KMS-11 (cell line): Measurements from ENCODE around the gene IFI6.
"Not testable (repeated sequence)": the region's sequence is repeated elsewhere in the genome, so short reads cannot be mapped to it uniquely, and the experiment has no call there.

Source experiments
- H2AFZ ChIP-seq: fragments of 200-600 bp; sonication (generic); 2 replicates; pipeline ENCODE4 v1.6.1; 2016; ENCODE audit warnings: antibody characterized with exemption, mixed run types, low read depth
- H3K27ac ChIP-seq: fragments of 200-600 bp; sonication (generic); 2 replicates; pipeline ENCODE4 v1.6.1; 2016; ENCODE audit warnings: mild to moderate bottlenecking, mixed run types
- H3K27me3 ChIP-seq: fragments of 200-600 bp; sonication (generic); 2 replicates; pipeline ENCODE4 v1.6.1; 2017; ENCODE audit warnings: mild to moderate bottlenecking, low read depth, mixed run types, moderate library complexity; ENCODE audit not compliant: insufficient read depth
- H3K36me3 ChIP-seq: fragments of 200-600 bp; sonication (generic); 2 replicates; pipeline ENCODE4 v1.6.1; 2017; ENCODE audit warnings: mild to moderate bottlenecking, mixed run types; ENCODE audit not compliant: insufficient read depth
- H3K4me1 ChIP-seq: fragments of 200-600 bp; sonication (generic); 2 replicates; pipeline ENCODE4 v1.6.1; 2016; ENCODE audit warnings: mild to moderate bottlenecking, low read depth, mixed run types; ENCODE audit not compliant: poor library complexity, severe bottlenecking
- H3K4me2 ChIP-seq: fragments of 200-600 bp; sonication (generic); 2 replicates; pipeline ENCODE4 v1.7.0; 2016; ENCODE audit warnings: mild to moderate bottlenecking, mixed run types
- H3K4me3 ChIP-seq: fragments of 200-600 bp; sonication (generic); IDR thresholded peaks from 2 replicates; pipeline ENCODE4 v1.6.1; 2017; ENCODE audit warnings: low read depth, low read length, mixed read lengths; ENCODE audit not compliant: insufficient read depth
- H3K79me2 ChIP-seq: fragments of 200-600 bp; sonication (generic); 2 replicates; pipeline ENCODE4 v1.6.1; 2016; ENCODE audit warnings: low read depth, mixed run types; ENCODE audit not compliant: insufficient read depth
- H3K9ac ChIP-seq: fragments of 200-600 bp; sonication (generic); 2 replicates; pipeline ENCODE4 v1.6.1; 2016; ENCODE audit warnings: mild to moderate bottlenecking, mixed run types
- H4K20me1 ChIP-seq: fragments of 200-600 bp; sonication (generic); 2 replicates; pipeline ENCODE4 v1.6.1; 2016; ENCODE audit warnings: mild to moderate bottlenecking, mixed run types; ENCODE audit not compliant: insufficient read depth
- TF ChIP-seq, protein P1 (sequence below): fragments of 200-600 bp; sonication (generic); conservative IDR thresholded peaks from 2 replicates; pipeline ENCODE4 v1.6.1; 2017; ENCODE audit warnings: low read depth, mild to moderate bottlenecking, antibody characterized with exemption, low read length, moderate library complexity, mixed read lengths

Gene IFI6

GRCh38 chr1:27684176-27684575 is 12.2 kb upstream of the IFI6 start:
- no peak overlapping the region for H3K4me3 ChIP-seq
- H3K36me3 ChIP-seq = no peaks in the 10 kb centered on the region
- no peaks in the 10 kb centered on the region for H4K20me1 ChIP-seq
- H2AFZ ChIP-seq = no peak overlapping the region
- peaks cover 2% of the 10 kb centered on the region for H3K4me1 ChIP-seq
- no peaks in the 10 kb centered on the region for H3K27me3 ChIP-seq
- no peaks in the 10 kb centered on the region for H3K79me2 ChIP-seq
- H3K27ac ChIP-seq = no peak overlapping the region
- no peak overlapping the region for H3K9ac ChIP-seq
- no peak overlapping the region for H3K4me2 ChIP-seq
- TF ChIP-seq, protein P1, sequence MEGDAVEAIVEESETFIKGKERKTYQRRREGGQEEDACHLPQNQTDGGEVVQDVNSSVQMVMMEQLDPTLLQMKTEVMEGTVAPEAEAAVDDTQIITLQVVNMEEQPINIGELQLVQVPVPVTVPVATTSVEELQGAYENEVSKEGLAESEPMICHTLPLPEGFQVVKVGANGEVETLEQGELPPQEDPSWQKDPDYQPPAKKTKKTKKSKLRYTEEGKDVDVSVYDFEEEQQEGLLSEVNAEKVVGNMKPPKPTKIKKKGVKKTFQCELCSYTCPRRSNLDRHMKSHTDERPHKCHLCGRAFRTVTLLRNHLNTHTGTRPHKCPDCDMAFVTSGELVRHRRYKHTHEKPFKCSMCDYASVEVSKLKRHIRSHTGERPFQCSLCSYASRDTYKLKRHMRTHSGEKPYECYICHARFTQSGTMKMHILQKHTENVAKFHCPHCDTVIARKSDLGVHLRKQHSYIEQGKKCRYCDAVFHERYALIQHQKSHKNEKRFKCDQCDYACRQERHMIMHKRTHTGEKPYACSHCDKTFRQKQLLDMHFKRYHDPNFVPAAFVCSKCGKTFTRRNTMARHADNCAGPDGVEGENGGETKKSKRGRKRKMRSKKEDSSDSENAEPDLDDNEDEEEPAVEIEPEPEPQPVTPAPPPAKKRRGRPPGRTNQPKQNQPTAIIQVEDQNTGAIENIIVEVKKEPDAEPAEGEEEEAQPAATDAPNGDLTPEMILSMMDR = no peak

DNA sequence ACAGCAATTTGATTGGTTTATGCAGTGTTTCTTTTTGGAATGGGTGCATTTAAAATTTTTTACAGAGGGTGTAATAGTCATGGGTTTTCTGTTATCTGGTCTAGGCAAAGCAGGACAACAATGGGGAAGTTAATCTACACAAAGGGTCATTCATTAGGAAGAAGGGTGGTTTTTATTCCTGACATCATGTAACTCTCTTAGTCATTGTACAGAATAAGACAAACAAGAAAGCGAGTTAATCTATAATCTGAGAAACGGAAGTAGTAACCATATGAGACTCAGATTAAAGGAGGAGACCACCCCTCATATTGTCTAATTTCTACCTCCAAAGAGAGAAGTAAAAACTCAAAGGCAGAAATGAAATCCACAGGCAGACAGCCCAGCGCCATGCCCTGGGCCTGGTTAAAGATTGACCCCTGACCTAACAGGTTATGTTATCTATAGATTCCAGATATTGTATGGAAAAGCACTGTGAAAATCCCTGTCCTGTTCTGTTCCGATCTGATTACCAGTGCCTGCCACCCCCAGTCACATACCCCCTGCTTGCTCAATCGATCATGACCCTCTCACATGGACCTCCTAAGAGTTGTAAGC is 10.5 kb upstream of the IFI6 start:
- no peak overlapping the region for H3K4me3 ChIP-seq
- no peaks in the 10 kb centered on the region for H3K79me2 ChIP-seq
- no peak overlapping the region for H3K27ac ChIP-seq
- TF ChIP-seq, protein P1 = no peak
- no peaks in the 10 kb centered on the region for H4K20me1 ChIP-seq
- no peaks in the 10 kb centered on the region for H3K27me3 ChIP-seq
- no peak overlapping the region for H2AFZ ChIP-seq
- H3K9ac ChIP-seq = no peak overlapping the region
- no peak overlapping the region for H3K4me2 ChIP-seq
- H3K4me1 ChIP-seq = no peaks in the 10 kb centered on the region
- no peaks in the 10 kb centered on the region for H3K36me3 ChIP-seq

- H3K4me3 ChIP-seq, H4K20me1 ChIP-seq, H2AFZ ChIP-seq, H3K27me3 ChIP-seq, H3K9ac ChIP-seq, H3K27ac ChIP-seq, H3K4me1 ChIP-seq, H3K4me2 ChIP-seq, H3K36me3 ChIP-seq, H3K79me2 ChIP-seq: not testable (repeated sequence)
Observed at GRCh38 chr1:27681580-27681979, 9.6 kb upstream of the IFI6 start.

DNA sequence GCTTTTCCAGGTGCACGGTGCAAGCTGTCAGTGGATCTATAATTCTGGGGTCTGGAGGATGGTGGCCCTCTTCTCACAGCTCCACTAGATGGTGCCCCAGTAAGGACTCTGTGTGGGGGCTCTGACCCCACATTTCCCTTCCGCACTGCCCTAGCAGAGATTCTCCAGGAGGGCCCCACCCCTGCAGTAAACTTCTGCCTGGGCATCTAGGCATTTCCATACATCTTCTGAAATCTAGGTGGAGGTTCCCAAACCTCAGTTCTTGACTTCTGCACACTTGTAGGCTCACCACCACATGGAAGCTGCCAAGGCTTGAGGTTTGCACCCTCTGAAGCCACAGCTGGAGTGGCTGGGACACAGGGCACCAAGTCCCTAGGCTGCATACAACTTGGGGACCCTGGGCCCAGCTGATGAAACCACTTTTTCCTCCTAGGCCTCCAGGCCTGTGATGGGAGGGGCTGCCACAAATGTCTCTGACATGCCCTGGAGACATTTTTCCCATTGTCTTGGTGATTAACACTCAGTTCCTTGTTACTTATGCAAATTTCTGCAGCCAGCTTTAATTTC is 8.3 kb upstream of the IFI6 start:
- H4K20me1 ChIP-seq, H3K4me3 ChIP-seq, H3K4me1 ChIP-seq: not testable (repeated sequence)

GRCh38 chr1:27678747-27679146 is 6.8 kb upstream of the IFI6 start:
- H2AFZ ChIP-seq = no peak overlapping the region
- no peak overlapping the region for H3K27ac ChIP-seq
- H3K4me2 ChIP-seq = no peak overlapping the region
- H3K36me3 ChIP-seq = no peaks in the 10 kb centered on the region
- H3K4me1 ChIP-seq = no peaks in the 10 kb centered on the region
- no peak overlapping the region for H3K4me3 ChIP-seq
- H4K20me1 ChIP-seq = no peaks in the 10 kb centered on the region
- no peak overlapping the region for H3K9ac ChIP-seq
- TF ChIP-seq, protein P1 = no peak
- no peaks in the 10 kb centered on the region for H3K79me2 ChIP-seq
- no peaks in the 10 kb centered on the region for H3K27me3 ChIP-seq

More for the DNA sequence above, 8.3 kb upstream of the IFI6 start:
- H3K27ac ChIP-seq, H3K36me3 ChIP-seq, H2AFZ ChIP-seq, H3K27me3 ChIP-seq, H3K79me2 ChIP-seq, H3K4me2 ChIP-seq, H3K9ac ChIP-seq: not testable (repeated sequence)
